ENCODE measurements around the gene PECR.

Gene PECR

DNA sequence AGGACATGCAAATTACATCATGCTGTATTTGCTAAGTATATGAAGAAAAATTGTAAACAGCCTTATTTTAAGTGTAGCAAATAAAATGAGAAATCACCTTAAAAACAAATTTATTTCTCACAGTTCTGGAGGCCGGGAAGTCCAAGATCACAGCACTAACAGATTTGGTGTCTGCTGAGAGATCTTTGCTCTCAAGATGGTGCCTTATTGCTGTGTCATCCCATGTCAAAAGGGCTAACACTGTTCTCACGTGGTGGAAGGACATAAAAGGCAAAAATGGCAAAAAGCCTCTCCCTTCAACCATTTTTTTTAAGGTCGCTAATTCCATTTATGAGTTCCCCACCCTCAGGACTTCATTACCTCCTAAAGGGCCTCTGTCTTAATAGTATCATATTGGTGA, 39.6 kb upstream of the PECR start:
- Histone ChIP-seq H3K4me1 (ENCODE audit: low read length) (no peaks in the 10 kb centered on the region), H3K36me3 (replicated peaks; ENCODE audit: insufficient read depth, low read length) (peaks cover 42% of the 10 kb centered on the region), H2AFZ (ENCODE audit: low read length) (no peak overlapping the region), H3K27me3 (replicated peaks; ENCODE audit: insufficient read depth, low read length) (no peaks in the 10 kb centered on the region), H3K9me3 (replicated peaks; ENCODE audit: insufficient read depth, low read length) (no peaks in the 10 kb centered on the region), H3K4me2 (ENCODE audit: low read depth, low read length) (no peak overlapping the region), H3K27ac (ENCODE audit: low read length) (no peak overlapping the region), H3K79me2 (ENCODE audit: low read length) (peaks cover 97% of the 10 kb centered on the region), H3K9me2 (replicated peaks; ENCODE audit: insufficient read depth, low read length) (no peaks in the 10 kb centered on the region), H3F3A (ENCODE audit: insufficient read depth, low read length) (peaks cover 1% of the 10 kb centered on the region; the same call in 1 of the 2 replicates), H4K20me1 (ENCODE audit: insufficient read depth, low read length) (0 out of 2 replicates have a peak, but pooled peaks cover 7% of the 10 kb centered on the region), H3K4me3 (ENCODE audit: low read length) (no peak overlapping the region), H3K9ac (ENCODE audit: low read length) (no peak overlapping the region)
- DNase-seq, result no peak
- TF ChIP-seq EZH2 (optimal IDR thresholded peaks at IDR 0.05; ENCODE audit: low read depth, low read length) (no peak), EZH2phosphoT487 (IDR thresholded peaks at IDR 0.05; ENCODE audit: low read length) (no peak)
- TF ChIP-seq, protein P1, sequence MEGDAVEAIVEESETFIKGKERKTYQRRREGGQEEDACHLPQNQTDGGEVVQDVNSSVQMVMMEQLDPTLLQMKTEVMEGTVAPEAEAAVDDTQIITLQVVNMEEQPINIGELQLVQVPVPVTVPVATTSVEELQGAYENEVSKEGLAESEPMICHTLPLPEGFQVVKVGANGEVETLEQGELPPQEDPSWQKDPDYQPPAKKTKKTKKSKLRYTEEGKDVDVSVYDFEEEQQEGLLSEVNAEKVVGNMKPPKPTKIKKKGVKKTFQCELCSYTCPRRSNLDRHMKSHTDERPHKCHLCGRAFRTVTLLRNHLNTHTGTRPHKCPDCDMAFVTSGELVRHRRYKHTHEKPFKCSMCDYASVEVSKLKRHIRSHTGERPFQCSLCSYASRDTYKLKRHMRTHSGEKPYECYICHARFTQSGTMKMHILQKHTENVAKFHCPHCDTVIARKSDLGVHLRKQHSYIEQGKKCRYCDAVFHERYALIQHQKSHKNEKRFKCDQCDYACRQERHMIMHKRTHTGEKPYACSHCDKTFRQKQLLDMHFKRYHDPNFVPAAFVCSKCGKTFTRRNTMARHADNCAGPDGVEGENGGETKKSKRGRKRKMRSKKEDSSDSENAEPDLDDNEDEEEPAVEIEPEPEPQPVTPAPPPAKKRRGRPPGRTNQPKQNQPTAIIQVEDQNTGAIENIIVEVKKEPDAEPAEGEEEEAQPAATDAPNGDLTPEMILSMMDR (IDR thresholded peaks at IDR 0.05; ENCODE audit: low read length), result no peak

DNA sequence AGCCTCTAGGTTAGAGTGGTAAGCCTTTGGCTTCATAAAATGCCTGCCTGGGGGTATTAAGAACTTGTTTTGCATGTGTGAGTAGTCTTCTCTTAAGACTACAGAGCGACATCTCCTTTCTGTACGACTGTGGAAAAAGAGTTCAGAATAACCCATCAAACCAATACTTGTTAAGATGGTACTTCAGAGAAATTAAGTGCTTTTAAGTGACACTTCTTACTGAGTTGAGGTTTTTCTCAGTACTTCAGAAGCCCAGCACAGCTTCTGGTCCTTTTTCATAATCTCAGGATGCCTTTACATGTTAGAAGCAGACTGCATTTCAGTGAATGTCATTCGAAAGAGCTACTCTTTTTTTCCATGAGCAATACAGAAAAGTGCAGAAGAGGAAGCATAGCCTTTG, 38.4 kb upstream of the PECR start:
- Histone ChIP-seq H3K27me3 (replicated peaks; ENCODE audit: insufficient read depth, low read length) (no peaks in the 10 kb centered on the region), H3K4me1 (ENCODE audit: low read length) (peaks cover 5% of the 10 kb centered on the region), H3K27ac (ENCODE audit: low read length) (no peak overlapping the region), H3F3A (ENCODE audit: insufficient read depth, low read length) (no peaks in the 10 kb centered on the region; the same call in 1 of the 2 replicates), H3K9ac (ENCODE audit: low read length) (no peak overlapping the region), H3K36me3 (replicated peaks; ENCODE audit: insufficient read depth, low read length) (peaks cover 44% of the 10 kb centered on the region), H2AFZ (ENCODE audit: low read length) (no peak overlapping the region), H4K20me1 (ENCODE audit: insufficient read depth, low read length) (0 out of 2 replicates have a peak, but pooled peaks cover 7% of the 10 kb centered on the region), H3K79me2 (ENCODE audit: low read length) (peaks cover 98% of the 10 kb centered on the region), H3K4me3 (ENCODE audit: low read length) (no peak overlapping the region), H3K9me2 (replicated peaks; ENCODE audit: insufficient read depth, low read length) (no peaks in the 10 kb centered on the region), H3K9me3 (replicated peaks; ENCODE audit: insufficient read depth, low read length) (no peaks in the 10 kb centered on the region), H3K4me2 (ENCODE audit: low read depth, low read length) (no peak overlapping the region)
- TF ChIP-seq EZH2phosphoT487 (IDR thresholded peaks at IDR 0.05; ENCODE audit: low read length), result no peak
- TF ChIP-seq, protein P1 (IDR thresholded peaks at IDR 0.05; ENCODE audit: low read length), result no peak
- TF ChIP-seq EZH2 (optimal IDR thresholded peaks at IDR 0.05; ENCODE audit: low read depth, low read length), result no peak
- no peak for DNase-seq

DNA sequence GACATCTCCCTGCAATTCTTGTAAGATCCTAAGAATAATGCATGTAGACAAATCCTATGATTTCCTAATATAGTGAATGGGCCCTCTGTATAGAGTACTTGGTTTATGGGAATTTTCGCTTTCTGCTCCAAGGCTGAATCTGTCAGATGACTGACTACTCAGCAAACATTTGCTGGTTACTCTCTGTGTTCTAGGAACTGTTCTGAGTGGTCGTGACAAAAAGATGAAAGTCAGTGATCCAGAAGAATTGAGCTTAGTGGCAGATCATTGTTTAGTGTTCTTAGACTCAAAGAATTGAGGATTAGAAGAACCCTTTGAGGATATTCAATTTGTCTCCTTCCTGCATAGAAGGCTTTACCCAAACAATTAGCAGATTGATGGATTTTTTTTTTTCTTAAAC, 37.5 kb upstream of the PECR start:
- Histone ChIP-seq H3K4me2 (ENCODE audit: low read depth, low read length) (no peak overlapping the region), H3K27me3 (replicated peaks; ENCODE audit: insufficient read depth, low read length) (no peaks in the 10 kb centered on the region), H3K4me3 (ENCODE audit: low read length) (no peak overlapping the region), H3K9me3 (replicated peaks; ENCODE audit: insufficient read depth, low read length) (no peaks in the 10 kb centered on the region), H3K9ac (ENCODE audit: low read length) (no peak overlapping the region), H4K20me1 (ENCODE audit: insufficient read depth, low read length) (0 out of 2 replicates have a peak, but pooled peaks cover 7% of the 10 kb centered on the region), H3K36me3 (replicated peaks; ENCODE audit: insufficient read depth, low read length) (peaks cover 39% of the 10 kb centered on the region), H3K27ac (ENCODE audit: low read length) (no peak overlapping the region), H3K79me2 (ENCODE audit: low read length) (peaks cover 98% of the 10 kb centered on the region), H3K4me1 (ENCODE audit: low read length) (peaks cover 9% of the 10 kb centered on the region), H3K9me2 (replicated peaks; ENCODE audit: insufficient read depth, low read length) (no peaks in the 10 kb centered on the region), H2AFZ (ENCODE audit: low read length) (no peak overlapping the region), H3F3A (ENCODE audit: insufficient read depth, low read length) (peaks cover 4% of the 10 kb centered on the region)
- no peak for DNase-seq
- TF ChIP-seq, protein P1 (IDR thresholded peaks at IDR 0.05; ENCODE audit: low read length), result no peak
- TF ChIP-seq EZH2 (optimal IDR thresholded peaks at IDR 0.05; ENCODE audit: low read depth, low read length) (no peak), EZH2phosphoT487 (IDR thresholded peaks at IDR 0.05; ENCODE audit: low read length) (no peak)

Data from MM.1S (cell line).